SJSA1 (cell line): ENCODE measurements around the gene ZDHHC14. TPM values are rescaled to one million over a fixed set of nuclear protein-coding genes. Genes with fewer than 3 reads are reported as not detected.
"Not testable (repeated sequence)": the region's sequence is repeated elsewhere in the genome, so short reads cannot be mapped to it uniquely, and the experiment has no call there.

Source experiments
- DNase-seq, 2 experiments: peaks; one replicate each; pipeline ENCODE4 v3.0.0-alpha.2; 2015 to 2020; ENCODE audit warnings: low spot score in 2 of 2, low read depth in 1 of 2
- H3K27ac ChIP-seq: fragments of 250-450 bp; sonication (Bioruptor Pico); 2 replicates; pipeline ENCODE4 v1.5.1; 2020; ENCODE audit warnings: mild to moderate bottlenecking, moderate library complexity
- H3K27me3 ChIP-seq: fragments of 250-450 bp; sonication (Bioruptor Pico); replicated peaks from 2 replicates; pipeline ENCODE4 v1.5.1; 2020; ENCODE audit warnings: mild to moderate bottlenecking, moderate library complexity
- H3K36me3 ChIP-seq: fragments of 250-450 bp; sonication (Bioruptor Pico); 2 replicates; pipeline ENCODE4 v1.5.1; 2020; ENCODE audit warnings: mild to moderate bottlenecking
- H3K4me1 ChIP-seq: fragments of 250-450 bp; sonication (Bioruptor Pico); replicated peaks from 2 replicates; pipeline ENCODE4 v1.6.1; 2021; ENCODE audit warnings: mild to moderate bottlenecking
- H3K4me3 ChIP-seq: fragments of 250-450 bp; sonication (Bioruptor Pico); 2 replicates; pipeline ENCODE4 v1.5.1; 2020; ENCODE audit warnings: mild to moderate bottlenecking
- H3K9me3 ChIP-seq: fragments of 250-450 bp; sonication (Bioruptor Pico); replicated peaks from 2 replicates; pipeline ENCODE4 v1.5.1; 2020; ENCODE audit warnings: mild to moderate bottlenecking
- total RNA-seq: library from RNA; depleted of rRNA; stranded (reverse); fragments of >200 nt; shearing (Covaris generic); gene quantifications from 2 replicates; pipeline ENCODE4 v1.2.3, GENCODE V29; 2014

ZDHHC14 gene
- total RNA-seq, 1 experiment from 2014 or later = 8.4 TPM

- H3K9me3 ChIP-seq = no peaks in the 10 kb centered on the region
- no peaks in the 10 kb centered on the region for H3K4me1 ChIP-seq
- no peaks in the 10 kb centered on the region for H3K27me3 ChIP-seq
- no peaks in the 10 kb centered on the region for H3K36me3 ChIP-seq
- no peak overlapping the region for H3K27ac ChIP-seq
- no peak for DNase-seq
- H3K4me3 ChIP-seq = no peak overlapping the region
These were observed 178.3 kb downstream of the ZDHHC14 start for GRCh38 chr6:157559201-157559756.

- H3K4me3 ChIP-seq, DNase-seq, H3K36me3 ChIP-seq, H3K27me3 ChIP-seq, H3K9me3 ChIP-seq, H3K27ac ChIP-seq, H3K4me1 ChIP-seq: not testable (repeated sequence)
These were observed 179.1 kb downstream of the ZDHHC14 start for GRCh38 chr6:157560063-157560462.

DNA sequence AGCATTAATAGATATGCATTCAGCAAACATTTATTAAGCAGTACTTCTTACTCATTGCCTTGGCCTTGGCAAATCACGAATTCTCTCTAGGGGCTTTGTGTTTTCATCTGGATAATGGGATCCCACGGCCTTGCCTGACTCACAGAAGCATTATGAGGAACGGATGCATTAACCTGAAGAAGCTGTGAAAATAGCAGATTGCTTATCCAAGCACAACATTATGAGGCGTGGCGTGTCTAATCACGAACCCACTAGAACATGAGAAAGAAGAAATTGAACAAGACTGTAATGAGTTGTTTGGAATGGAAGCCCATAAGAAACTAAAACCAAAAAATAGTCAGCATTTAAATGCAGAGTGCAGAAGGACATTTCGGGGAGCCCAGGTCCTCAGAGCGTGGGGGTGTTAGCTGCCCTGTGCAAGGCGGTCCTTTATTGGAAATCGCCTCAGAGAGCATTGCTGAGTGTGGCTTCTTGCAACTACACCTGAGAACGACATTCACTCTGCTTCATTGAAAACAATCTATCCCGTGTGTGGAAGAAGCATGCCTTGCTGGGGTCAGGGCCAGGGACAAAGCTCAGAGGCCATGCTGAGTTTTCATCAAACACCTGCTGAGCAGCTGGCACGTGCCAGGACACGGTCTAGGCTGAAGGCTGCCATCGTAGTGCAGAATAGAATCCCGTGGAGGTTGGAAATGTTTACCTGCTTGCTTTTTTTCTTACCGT lies 179.9 kb downstream of the ZDHHC14 start:
- H3K4me3 ChIP-seq = no peak overlapping the region
- H3K4me1 ChIP-seq = no peaks in the 10 kb centered on the region
- H3K27me3 ChIP-seq = no peaks in the 10 kb centered on the region
- H3K27ac ChIP-seq = no peak overlapping the region
- H3K36me3 ChIP-seq = no peaks in the 10 kb centered on the region
- H3K9me3 ChIP-seq = no peaks in the 10 kb centered on the region
- DNase-seq = no peak

GRCh38 chr6:157561414-157561790 lies 180.4 kb downstream of the ZDHHC14 start:
- H3K27ac ChIP-seq = no peak overlapping the region
- H3K9me3 ChIP-seq = no peaks in the 10 kb centered on the region
- no peaks in the 10 kb centered on the region for H3K4me1 ChIP-seq
- no peak overlapping the region for H3K4me3 ChIP-seq
- no peak for DNase-seq
- H3K36me3 ChIP-seq = no peaks in the 10 kb centered on the region
- H3K27me3 ChIP-seq = no peaks in the 10 kb centered on the region

DNA sequence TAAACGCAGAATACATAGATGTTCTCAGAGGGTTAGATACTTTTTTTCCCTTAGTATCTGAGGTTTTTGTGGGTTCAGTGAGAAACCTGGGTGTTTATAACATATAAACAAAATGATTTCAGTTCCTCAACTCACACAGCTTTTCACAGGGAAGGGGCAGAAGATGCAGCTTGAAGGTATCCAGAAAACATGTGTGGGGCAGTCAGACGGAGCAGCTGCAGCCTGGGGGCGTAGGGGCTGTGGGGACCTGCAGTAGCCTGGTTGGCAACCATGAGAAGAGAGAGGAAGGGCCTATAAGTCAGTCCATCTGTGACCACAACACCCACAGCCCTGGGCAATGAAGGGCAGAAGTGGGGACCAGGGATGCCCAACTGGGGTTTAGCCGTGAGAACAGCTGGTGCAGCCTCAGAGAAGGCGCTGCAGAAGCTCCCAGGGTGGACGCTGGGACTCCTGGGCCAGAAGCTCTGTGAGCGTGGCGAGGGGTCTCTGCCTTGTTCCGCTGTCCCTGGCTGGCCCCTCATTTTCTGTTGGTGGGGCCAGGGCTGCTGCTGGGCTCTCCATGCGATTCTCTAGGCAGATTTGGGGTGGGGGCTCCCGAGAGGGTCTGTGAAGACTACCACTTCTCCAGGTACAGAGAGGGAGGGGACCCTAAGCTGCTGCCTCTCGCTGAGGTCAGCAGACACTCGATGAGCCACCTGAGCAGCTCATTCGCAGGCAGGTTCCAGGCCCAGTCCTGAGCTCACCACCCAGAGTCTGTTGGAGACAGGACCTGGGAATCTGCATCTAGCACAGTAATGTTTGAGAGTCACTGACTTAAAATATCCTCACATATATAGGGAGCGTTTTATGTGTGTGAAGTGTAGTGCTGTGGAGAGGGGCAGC lies 181.2 kb downstream of the ZDHHC14 start:
- Histone ChIP-seq H3K27ac (no peak overlapping the region), H3K9me3 (no peaks in the 10 kb centered on the region), H3K4me1 (no peaks in the 10 kb centered on the region), H3K36me3 (no peaks in the 10 kb centered on the region), H3K27me3 (no peaks in the 10 kb centered on the region), H3K4me3 (no peak overlapping the region)
- no peak for DNase-seq

GRCh38 chr6:157562997-157563396 lies 182.0 kb downstream of the ZDHHC14 start:
- Histone ChIP-seq H3K36me3 (no peaks in the 10 kb centered on the region), H3K27me3 (no peaks in the 10 kb centered on the region), H3K27ac (no peak overlapping the region), H3K4me3 (no peak overlapping the region), H3K9me3 (no peaks in the 10 kb centered on the region), H3K4me1 (no peaks in the 10 kb centered on the region)
- no peak for DNase-seq

DNA sequence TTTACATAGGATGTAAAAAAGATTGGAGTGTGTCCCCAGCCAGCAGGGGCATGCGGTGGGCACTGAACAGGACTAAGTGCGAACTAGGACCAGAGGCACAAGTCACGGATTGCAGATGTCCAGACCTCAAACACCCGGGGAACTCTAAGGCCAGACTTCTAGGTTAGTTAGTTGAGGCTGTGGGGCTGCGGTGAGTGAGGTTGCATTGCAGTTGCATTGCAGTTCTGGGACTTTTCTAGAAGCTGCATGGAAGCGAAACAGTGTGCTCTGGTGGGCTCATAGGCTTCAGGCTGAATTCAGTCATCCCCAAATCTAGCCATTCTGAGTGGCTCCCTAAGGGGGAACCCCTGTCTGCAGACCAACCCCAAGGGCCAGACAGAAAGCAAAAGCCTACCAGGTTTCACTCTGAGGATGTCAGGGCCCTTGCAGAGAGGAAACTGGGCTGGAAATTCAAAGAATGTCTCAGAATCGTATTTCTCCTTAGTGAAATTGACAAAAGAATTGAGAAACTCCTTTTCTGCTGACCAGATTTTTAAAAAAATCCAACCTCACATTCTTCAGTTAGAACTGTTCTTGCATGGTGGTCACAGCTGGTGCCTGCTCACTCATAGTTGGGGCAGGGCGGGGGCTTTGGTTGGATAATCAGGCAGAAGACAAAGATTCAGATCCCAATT lies 182.8 kb downstream of the ZDHHC14 start:
- H3K27ac ChIP-seq = no peak overlapping the region
- no peaks in the 10 kb centered on the region for H3K4me1 ChIP-seq
- DNase-seq = no peak
- no peaks in the 10 kb centered on the region for H3K9me3 ChIP-seq
- H3K4me3 ChIP-seq = no peak overlapping the region
- no peaks in the 10 kb centered on the region for H3K27me3 ChIP-seq
- H3K36me3 ChIP-seq = no peaks in the 10 kb centered on the region

DNA sequence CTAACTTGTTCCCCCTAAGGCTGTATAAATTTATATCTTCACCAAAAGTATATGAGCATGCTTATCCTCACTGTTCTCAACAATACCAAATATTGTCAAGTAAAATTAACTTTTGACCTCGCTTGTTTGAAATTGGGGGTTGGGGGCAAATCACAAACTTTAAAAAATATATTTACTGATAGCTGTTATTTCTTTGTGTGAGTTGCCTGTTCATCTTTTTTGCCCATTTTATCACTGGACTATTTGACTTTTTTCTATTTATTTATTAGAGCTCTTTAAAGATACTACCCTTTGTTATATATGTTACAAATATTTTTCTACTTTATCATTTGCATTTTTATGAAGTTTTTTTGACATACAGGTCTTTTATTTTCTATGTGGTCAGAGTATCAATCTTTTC lies 187.7 kb downstream of the ZDHHC14 start:
- no peak for DNase-seq
- Histone ChIP-seq H3K27me3 (no peaks in the 10 kb centered on the region), H3K4me3 (no peak overlapping the region), H3K9me3 (no peaks in the 10 kb centered on the region), H3K27ac (no peak overlapping the region), H3K4me1 (no peaks in the 10 kb centered on the region), H3K36me3 (no peaks in the 10 kb centered on the region)

DNA sequence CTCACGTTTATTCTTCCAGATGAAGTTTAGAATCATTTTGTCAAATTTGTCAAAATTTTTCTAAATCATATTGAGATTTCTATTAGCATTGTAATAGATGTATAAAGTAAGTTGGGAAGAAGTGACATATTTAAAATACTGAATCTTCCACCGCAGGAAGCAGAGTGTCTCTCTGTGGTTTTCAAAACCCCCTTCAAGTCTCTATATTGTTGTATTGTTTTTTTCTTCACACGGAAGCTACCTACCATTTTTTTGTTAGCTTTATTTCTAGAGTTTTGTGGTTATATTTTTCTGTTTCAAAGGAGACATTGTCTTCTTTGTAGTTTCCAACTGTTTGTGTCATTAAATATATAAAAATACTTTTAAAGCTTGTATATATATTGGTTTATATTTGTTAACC lies 188.6 kb downstream of the ZDHHC14 start:
- Histone ChIP-seq H3K36me3 (no peaks in the 10 kb centered on the region), H3K4me1 (no peaks in the 10 kb centered on the region), H3K27me3 (no peaks in the 10 kb centered on the region), H3K4me3 (no peak overlapping the region), H3K27ac (no peak overlapping the region), H3K9me3 (no peaks in the 10 kb centered on the region)
- DNase-seq = no peak

DNA sequence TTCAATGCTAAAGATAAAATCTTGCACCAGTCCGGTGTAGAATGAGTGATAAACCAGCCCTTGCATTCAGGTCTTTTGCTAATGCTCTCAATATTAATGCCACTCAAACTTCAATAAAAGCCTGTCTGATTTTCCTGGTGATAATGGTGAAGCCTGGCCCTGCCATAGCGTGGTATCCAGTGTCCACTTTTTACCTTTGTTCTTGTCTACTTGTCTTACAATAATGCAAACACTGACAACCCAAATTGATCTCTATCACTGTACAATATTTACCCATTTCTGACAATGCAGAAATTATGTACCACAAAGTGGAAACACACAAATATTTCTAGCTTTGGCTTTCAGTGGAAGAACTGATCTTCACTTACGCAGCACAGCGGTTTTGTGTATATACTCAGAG lies 189.1 kb downstream of the ZDHHC14 start:
- H3K9me3 ChIP-seq = no peaks in the 10 kb centered on the region
- no peaks in the 10 kb centered on the region for H3K36me3 ChIP-seq
- no peaks in the 10 kb centered on the region for H3K4me1 ChIP-seq
- H3K27ac ChIP-seq = no peak overlapping the region
- H3K27me3 ChIP-seq = no peaks in the 10 kb centered on the region
- DNase-seq = no peak
- no peak overlapping the region for H3K4me3 ChIP-seq

- Histone ChIP-seq H3K4me3 (no peak overlapping the region), H3K27ac (no peak overlapping the region), H3K9me3 (no peaks in the 10 kb centered on the region), H3K4me1 (no peaks in the 10 kb centered on the region), H3K27me3 (no peaks in the 10 kb centered on the region), H3K36me3 (no peaks in the 10 kb centered on the region)
- DNase-seq = no peak
These were observed 189.8 kb downstream of the ZDHHC14 start for GRCh38 chr6:157570752-157571151.

GRCh38 chr6:157571269-157571668 lies 190.3 kb downstream of the ZDHHC14 start:
- no peak overlapping the region for H3K27ac ChIP-seq
- H3K4me3 ChIP-seq = no peak overlapping the region
- no peak for DNase-seq
- H3K36me3 ChIP-seq = no peaks in the 10 kb centered on the region
- no peaks in the 10 kb centered on the region for H3K4me1 ChIP-seq
- no peaks in the 10 kb centered on the region for H3K27me3 ChIP-seq
- no peaks in the 10 kb centered on the region for H3K9me3 ChIP-seq

- no peaks in the 10 kb centered on the region for H3K4me1 ChIP-seq
- H3K27me3 ChIP-seq = no peaks in the 10 kb centered on the region
- no peak overlapping the region for H3K4me3 ChIP-seq
- no peak overlapping the region for H3K27ac ChIP-seq
- H3K9me3 ChIP-seq = no peaks in the 10 kb centered on the region
- H3K36me3 ChIP-seq = no peaks in the 10 kb centered on the region
- DNase-seq = no peak
These were observed 191.0 kb downstream of the ZDHHC14 start for GRCh38 chr6:157571950-157572349.
